ENCODE results near the gene SMAD5. TPM values are rescaled to one million over a fixed set of nuclear protein-coding genes. Genes with fewer than 3 reads are reported as not detected.

The SMAD5 gene
- total RNA-seq, 1 donor from 2014 or later = 71.3 TPM

- no peaks in the 10 kb centered on the region for H3K9me3 Mint-ChIP-seq (ENCODE audit: unreplicated experiment)
- no peak for FAIRE-seq
- no peaks in the 10 kb centered on the region for H4K20me1 ChIP-seq (ENCODE audit: insufficient read depth, low read length)
- H3K4me3 Mint-ChIP-seq (ENCODE audit: unreplicated experiment) = no peak overlapping the region
- no peak overlapping the region for H2AFZ ChIP-seq (ENCODE audit: low read depth, low read length)
- no peaks in the 10 kb centered on the region for H3K36me3 ChIP-seq (ENCODE audit: insufficient read depth, low read length)
- peaks cover 4% of the 10 kb centered on the region for H3K4me1 Mint-ChIP-seq (ENCODE audit: low read depth, unreplicated experiment)
- H3K36me3 Mint-ChIP-seq (ENCODE audit: low read depth, unreplicated experiment) = no peaks in the 10 kb centered on the region
- H3K9ac ChIP-seq (ENCODE audit: low read length) = no peak overlapping the region
- DNase-seq (ENCODE audit: low read depth) = no peak
- H3K4me2 ChIP-seq (ENCODE audit: low read length) = no peak overlapping the region
- H3K27ac Mint-ChIP-seq (ENCODE audit: unreplicated experiment) = no peak overlapping the region
- TF ChIP-seq EZH2 (IDR thresholded peaks at IDR 0.05; ENCODE audit: insufficient read depth, low read length) = no peak
- TF ChIP-seq CTCF (IDR thresholded peaks at IDR 0.05; ENCODE audit: insufficient read depth, low read depth, low read length) = no peak
- no peak overlapping the region for H3K27ac ChIP-seq (ENCODE audit: low read depth, low read length)
- H3K4me1 ChIP-seq (ENCODE audit: insufficient read depth, low read length) = no peaks in the 10 kb centered on the region
- no peak overlapping the region for H3K4me3 ChIP-seq (ENCODE audit: insufficient read depth, low read depth, low read length)
- H3K27me3 Mint-ChIP-seq (ENCODE audit: low read depth, unreplicated experiment) = peaks cover 10% of the 10 kb centered on the region
- H3K9me3 ChIP-seq (ENCODE audit: insufficient read depth, low read depth, low read length) = no peaks in the 10 kb centered on the region
- peaks cover 2% of the 10 kb centered on the region for H3K27me3 ChIP-seq (ENCODE audit: insufficient read depth, low read length)
- no peaks in the 10 kb centered on the region for H3K79me2 ChIP-seq (ENCODE audit: insufficient read depth, low read length)
These were observed 23.1 kb upstream of the SMAD5 start for GRCh38 chr5:136109453-136110135.

- DNase-seq (ENCODE audit: low read depth) = no peak
- FAIRE-seq = no peak
- Histone ChIP-seq H3K9ac (ENCODE audit: low read length) (no peak overlapping the region), H3K79me2 (ENCODE audit: insufficient read depth, low read length) (no peaks in the 10 kb centered on the region), H3K27ac (ENCODE audit: low read depth, low read length) (no peak overlapping the region), H3K36me3 (ENCODE audit: insufficient read depth, low read length) (no peaks in the 10 kb centered on the region), H3K4me1 (ENCODE audit: insufficient read depth, low read length) (no peaks in the 10 kb centered on the region), H3K4me2 (ENCODE audit: low read length) (no peak overlapping the region), H4K20me1 (ENCODE audit: insufficient read depth, low read length) (no peaks in the 10 kb centered on the region), H2AFZ (ENCODE audit: low read depth, low read length) (no peak overlapping the region), H3K27me3 (ENCODE audit: insufficient read depth, low read length) (peaks cover 9% of the 10 kb centered on the region), H3K4me3 (ENCODE audit: insufficient read depth, low read depth, low read length) (no peak overlapping the region), H3K9me3 (ENCODE audit: insufficient read depth, low read depth, low read length) (no peaks in the 10 kb centered on the region)
- Mint-ChIP-seq H3K9me3 (ENCODE audit: unreplicated experiment) (no peaks in the 10 kb centered on the region), H3K4me1 (ENCODE audit: low read depth, unreplicated experiment) (no peaks in the 10 kb centered on the region), H3K4me3 (ENCODE audit: unreplicated experiment) (no peak overlapping the region), H3K27ac (ENCODE audit: unreplicated experiment) (no peak overlapping the region), H3K36me3 (ENCODE audit: low read depth, unreplicated experiment) (no peaks in the 10 kb centered on the region), H3K27me3 (ENCODE audit: low read depth, unreplicated experiment) (peaks cover 23% of the 10 kb centered on the region)
- no peak for TF ChIP-seq EZH2 (IDR thresholded peaks at IDR 0.05; ENCODE audit: insufficient read depth, low read length)
- TF ChIP-seq CTCF (IDR thresholded peaks at IDR 0.05; ENCODE audit: insufficient read depth, low read depth, low read length) = no peak
These were observed 19.0 kb upstream of the SMAD5 start for GRCh38 chr5:136113606-136114005.

GRCh38 chr5:136114414-136115125 is 18.1 kb upstream of the SMAD5 start:
- DNase-seq (ENCODE audit: low read depth) = no peak
- no peaks in the 10 kb centered on the region for H3K36me3 Mint-ChIP-seq (ENCODE audit: low read depth, unreplicated experiment)
- no peaks in the 10 kb centered on the region for H3K36me3 ChIP-seq (ENCODE audit: insufficient read depth, low read length)
- FAIRE-seq = no peak
- H3K9me3 ChIP-seq (ENCODE audit: insufficient read depth, low read depth, low read length) = no peaks in the 10 kb centered on the region
- H3K27ac ChIP-seq (ENCODE audit: low read depth, low read length) = no peak overlapping the region
- H3K4me2 ChIP-seq (ENCODE audit: low read length) = no peak overlapping the region
- no peak overlapping the region for H3K4me3 Mint-ChIP-seq (ENCODE audit: unreplicated experiment)
- H3K4me3 ChIP-seq (ENCODE audit: insufficient read depth, low read depth, low read length) = no peak overlapping the region
- H4K20me1 ChIP-seq (ENCODE audit: insufficient read depth, low read length) = no peaks in the 10 kb centered on the region
- H3K79me2 ChIP-seq (ENCODE audit: insufficient read depth, low read length) = no peaks in the 10 kb centered on the region
- H3K27me3 ChIP-seq (ENCODE audit: insufficient read depth, low read length) = peaks cover 9% of the 10 kb centered on the region
- no peak overlapping the region for H3K27ac Mint-ChIP-seq (ENCODE audit: unreplicated experiment)
- H3K27me3 Mint-ChIP-seq (ENCODE audit: low read depth, unreplicated experiment) = peaks cover 24% of the 10 kb centered on the region
- no peak overlapping the region for H2AFZ ChIP-seq (ENCODE audit: low read depth, low read length)
- TF ChIP-seq CTCF (IDR thresholded peaks at IDR 0.05; ENCODE audit: insufficient read depth, low read depth, low read length) (no peak), EZH2 (IDR thresholded peaks at IDR 0.05; ENCODE audit: insufficient read depth, low read length) (no peak)
- H3K9ac ChIP-seq (ENCODE audit: low read length) = no peak overlapping the region
- no peaks in the 10 kb centered on the region for H3K9me3 Mint-ChIP-seq (ENCODE audit: unreplicated experiment)
- H3K4me1 ChIP-seq (ENCODE audit: insufficient read depth, low read length) = no peaks in the 10 kb centered on the region
- no peaks in the 10 kb centered on the region for H3K4me1 Mint-ChIP-seq (ENCODE audit: low read depth, unreplicated experiment)

All from astrocyte (in vitro differentiated cells and primary cell).